HAP-1 (cell line): ENCODE data around the gene CYSLTR2.

ENCODE experiments used
- DNase-seq, 2 experiments: peaks; one replicate each; pipeline ENCODE4 v3.0.0-alpha.2; 2016 to 2020; ENCODE audit warnings: low spot score in 2 of 2
- H3K27me3 ChIP-seq: fragments of 250-450 bp; sonication (Bioruptor Pico); 2 replicates; pipeline ENCODE4 v1.5.1; 2020; ENCODE audit warnings: low read depth, mild to moderate bottlenecking, moderate library complexity
- H3K36me3 ChIP-seq: fragments of 250-450 bp; sonication (Bioruptor Pico); replicated peaks from 2 replicates; pipeline ENCODE4 v1.5.1; 2020; ENCODE audit warnings: mild to moderate bottlenecking
- H3K4me1 ChIP-seq: fragments of 250-450 bp; sonication (Bioruptor Pico); 2 replicates; pipeline ENCODE4 v1.5.1; 2020; ENCODE audit warnings: mild to moderate bottlenecking
- H3K4me3 ChIP-seq: fragments of 250-450 bp; sonication (Bioruptor Pico); 2 replicates; pipeline ENCODE4 v1.5.1; 2020; ENCODE audit warnings: mild to moderate bottlenecking, moderate library complexity
- H3K9me3 ChIP-seq: fragments of 250-450 bp; sonication (Bioruptor Pico); 2 replicates; pipeline ENCODE4 v1.5.1; 2020; ENCODE audit warnings: mild to moderate bottlenecking, moderate library complexity
- in situ Hi-C: fragments of 300-500 bp; cut with MboI; formaldehyde crosslinking; loops from 3 replicates; pipeline ENCODE4 v1.14.3; 2020; ENCODE audit warnings: low sequenced_read_pairs, inconsistent platforms, mixed read lengths

CYSLTR2 gene

GRCh38 chr13:48634636-48635035 is 19.1 kb upstream of the CYSLTR2 start:
- no peaks in the 10 kb centered on the region for H3K9me3 ChIP-seq
- no peaks in the 10 kb centered on the region for H3K4me1 ChIP-seq
- H3K36me3 ChIP-seq = no peaks in the 10 kb centered on the region
- in situ Hi-C loops = no loop called here
- H3K27me3 ChIP-seq = no peaks in the 10 kb centered on the region
- H3K4me3 ChIP-seq = no peak overlapping the region
- DNase-seq = no peak

GRCh38 chr13:48635478-48635877 is 18.3 kb upstream of the CYSLTR2 start:
- Histone ChIP-seq H3K36me3 (no peaks in the 10 kb centered on the region), H3K9me3 (no peaks in the 10 kb centered on the region), H3K4me1 (no peaks in the 10 kb centered on the region), H3K27me3 (no peaks in the 10 kb centered on the region), H3K4me3 (no peak overlapping the region)
- no peak for DNase-seq
- in situ Hi-C loops = no loop called here

GRCh38 chr13:48636550-48636949 is 17.2 kb upstream of the CYSLTR2 start:
- DNase-seq = no peak
- Histone ChIP-seq H3K9me3 (no peaks in the 10 kb centered on the region), H3K27me3 (no peaks in the 10 kb centered on the region), H3K4me1 (no peaks in the 10 kb centered on the region), H3K4me3 (no peak overlapping the region), H3K36me3 (no peaks in the 10 kb centered on the region)
- in situ Hi-C loops = no loop called here

- H3K4me3 ChIP-seq = no peak overlapping the region
- H3K9me3 ChIP-seq = no peaks in the 10 kb centered on the region
- no peaks in the 10 kb centered on the region for H3K4me1 ChIP-seq
- in situ Hi-C loops = no loop called here
- H3K27me3 ChIP-seq = no peaks in the 10 kb centered on the region
- no peak for DNase-seq
- no peaks in the 10 kb centered on the region for H3K36me3 ChIP-seq
Measured at GRCh38 chr13:48637601-48638000, 16.1 kb upstream of the CYSLTR2 start.

- in situ Hi-C loops = no loop called here
- H3K36me3 ChIP-seq = no peaks in the 10 kb centered on the region
- no peaks in the 10 kb centered on the region for H3K4me1 ChIP-seq
- H3K9me3 ChIP-seq = no peaks in the 10 kb centered on the region
- H3K27me3 ChIP-seq = no peaks in the 10 kb centered on the region
- no peak for DNase-seq
- H3K4me3 ChIP-seq = no peak overlapping the region
Measured at GRCh38 chr13:48640767-48641166, 13.0 kb upstream of the CYSLTR2 start.

GRCh38 chr13:48641404-48641803 is 12.3 kb upstream of the CYSLTR2 start:
- Histone ChIP-seq H3K4me1 (no peaks in the 10 kb centered on the region), H3K9me3 (no peaks in the 10 kb centered on the region), H3K36me3 (no peaks in the 10 kb centered on the region), H3K4me3 (no peak overlapping the region), H3K27me3 (no peaks in the 10 kb centered on the region)
- in situ Hi-C loops = no loop called here
- no peak for DNase-seq

GRCh38 chr13:48642061-48642460 is 11.7 kb upstream of the CYSLTR2 start:
- H3K4me3 ChIP-seq = no peak overlapping the region
- in situ Hi-C loops = no loop called here

GRCh38 chr13:48643159-48643558 is 10.6 kb upstream of the CYSLTR2 start:
- Histone ChIP-seq H3K4me1 (no peaks in the 10 kb centered on the region), H3K4me3 (no peak overlapping the region), H3K36me3 (no peaks in the 10 kb centered on the region), H3K27me3 (no peaks in the 10 kb centered on the region), H3K9me3 (no peaks in the 10 kb centered on the region)
- DNase-seq = no peak
- in situ Hi-C loops = no loop called here

More at GRCh38 chr13:48642061-48642460, 11.7 kb upstream of the CYSLTR2 start:
- Histone ChIP-seq H3K27me3 (no peaks in the 10 kb centered on the region), H3K9me3 (no peaks in the 10 kb centered on the region), H3K36me3 (no peaks in the 10 kb centered on the region), H3K4me1 (no peaks in the 10 kb centered on the region)
- DNase-seq = no peak

GRCh38 chr13:48644141-48644540 is 9.6 kb upstream of the CYSLTR2 start:
- H3K9me3 ChIP-seq = no peaks in the 10 kb centered on the region
- no peaks in the 10 kb centered on the region for H3K27me3 ChIP-seq
- no peak for DNase-seq
- H3K36me3 ChIP-seq = no peaks in the 10 kb centered on the region
- in situ Hi-C loops = no loop called here
- H3K4me3 ChIP-seq = no peak overlapping the region
- no peaks in the 10 kb centered on the region for H3K4me1 ChIP-seq

GRCh38 chr13:48644951-48645350 is 8.8 kb upstream of the CYSLTR2 start:
- DNase-seq = no peak
- no peaks in the 10 kb centered on the region for H3K36me3 ChIP-seq
- no peaks in the 10 kb centered on the region for H3K4me1 ChIP-seq
- H3K27me3 ChIP-seq = no peaks in the 10 kb centered on the region
- H3K9me3 ChIP-seq = no peaks in the 10 kb centered on the region
- in situ Hi-C loops = no loop called here
- H3K4me3 ChIP-seq = no peak overlapping the region

GRCh38 chr13:48645845-48646244 is 7.9 kb upstream of the CYSLTR2 start:
- Histone ChIP-seq H3K4me3 (no peak overlapping the region), H3K4me1 (no peaks in the 10 kb centered on the region)
- in situ Hi-C loops = no loop called here

GRCh38 chr13:48646791-48647190 is 6.9 kb upstream of the CYSLTR2 start:
- H3K4me3 ChIP-seq = no peak overlapping the region
- no peaks in the 10 kb centered on the region for H3K4me1 ChIP-seq
- DNase-seq = no peak
- no peaks in the 10 kb centered on the region for H3K9me3 ChIP-seq
- in situ Hi-C loops = no loop called here
- no peaks in the 10 kb centered on the region for H3K27me3 ChIP-seq
- no peaks in the 10 kb centered on the region for H3K36me3 ChIP-seq

More at GRCh38 chr13:48645845-48646244, 7.9 kb upstream of the CYSLTR2 start:
- Histone ChIP-seq H3K27me3 (no peaks in the 10 kb centered on the region), H3K36me3 (no peaks in the 10 kb centered on the region), H3K9me3 (no peaks in the 10 kb centered on the region)
- DNase-seq = no peak

- no peak for DNase-seq
- in situ Hi-C loops = no loop called here
- Histone ChIP-seq H3K4me3 (no peak overlapping the region), H3K4me1 (no peaks in the 10 kb centered on the region), H3K27me3 (no peaks in the 10 kb centered on the region), H3K9me3 (no peaks in the 10 kb centered on the region), H3K36me3 (no peaks in the 10 kb centered on the region)
Measured at GRCh38 chr13:48647625-48648024, 6.1 kb upstream of the CYSLTR2 start.

GRCh38 chr13:48648446-48648845 is 5.3 kb upstream of the CYSLTR2 start:
- Histone ChIP-seq H3K4me1 (no peaks in the 10 kb centered on the region), H3K36me3 (no peaks in the 10 kb centered on the region), H3K9me3 (no peaks in the 10 kb centered on the region), H3K27me3 (no peaks in the 10 kb centered on the region), H3K4me3 (no peak overlapping the region)
- in situ Hi-C loops = no loop called here
- DNase-seq = no peak

- H3K9me3 ChIP-seq = no peaks in the 10 kb centered on the region
- in situ Hi-C loops = no loop called here
- no peak overlapping the region for H3K4me3 ChIP-seq
- no peaks in the 10 kb centered on the region for H3K36me3 ChIP-seq
- DNase-seq = no peak
- peaks cover 3% of the 10 kb centered on the region; the same call in 1 of the 2 replicates for H3K27me3 ChIP-seq
- no peaks in the 10 kb centered on the region; the same call in 1 of the 2 replicates for H3K4me1 ChIP-seq
Measured at GRCh38 chr13:48652851-48653471, 768 bp upstream of the CYSLTR2 start.
